Measurements from ENCODE around the gene ZCCHC3.
"Not testable (repeated sequence)": the region's sequence is repeated elsewhere in the genome, so short reads cannot be mapped to it uniquely, and the experiment has no call there.

ZCCHC3 gene

GRCh38 chr20:297098-297924, at the start of gene ZCCHC3:
Gene ZCCHC3 (plus strand): TSS chr20:297570. CDS start chr20:297587, 17 bp downstream.
- peak; percentile 94 for DNase-seq

- DNase-seq = no peak
These were observed 46.0 kb upstream of the ZCCHC3 start for GRCh38 chr20:251354-251753.

GRCh38 chr20:252801-253200, 44.6 kb upstream of the ZCCHC3 start:
- DNase-seq = no peak

GRCh38 chr20:253447-253846, 43.9 kb upstream of the ZCCHC3 start:
- not testable (repeated sequence) for DNase-seq

- no peak for DNase-seq
These were observed 40.0 kb upstream of the ZCCHC3 start, which contains the start of gene DEFB132 for GRCh38 chr20:257419-257818. Gene DEFB132 (plus strand): TSS chr20:257724. CDS start chr20:257779, 55 bp downstream.

- no peak for DNase-seq
These were observed 39.0 kb upstream of the ZCCHC3 start for GRCh38 chr20:258269-258858.

- DNase-seq = no peak
These were observed 38.4 kb upstream of the ZCCHC3 start for GRCh38 chr20:258963-259362.

- no peak for DNase-seq
These were observed 37.4 kb upstream of the ZCCHC3 start for GRCh38 chr20:259981-260380.

GRCh38 chr20:263701-264100, 33.7 kb upstream of the ZCCHC3 start:
- no peak for DNase-seq

GRCh38 chr20:266596-267562, 30.5 kb upstream of the ZCCHC3 start:
- DNase-seq = peak; percentile 95

GRCh38 chr20:270517-270916, 26.9 kb upstream of the ZCCHC3 start:
- no peak for DNase-seq

GRCh38 chr20:271069-271468, 26.3 kb upstream of the ZCCHC3 start:
- DNase-seq = no peak

- no peak for DNase-seq
These were observed 25.8 kb upstream of the ZCCHC3 start for GRCh38 chr20:271528-271927.

- no peak for DNase-seq
These were observed 24.7 kb upstream of the ZCCHC3 start for GRCh38 chr20:272718-273117.

- DNase-seq = no peak
These were observed 23.5 kb upstream of the ZCCHC3 start for GRCh38 chr20:273884-274283.

- no peak for DNase-seq
These were observed 21.6 kb upstream of the ZCCHC3 start for GRCh38 chr20:275791-276190.

GRCh38 chr20:276620-277495, 20.5 kb upstream of the ZCCHC3 start:
- peak; percentile 45 for DNase-seq

GRCh38 chr20:277496-277781, 19.9 kb upstream of the ZCCHC3 start:
- no peak for DNase-seq

- DNase-seq = no peak
These were observed 19.2 kb upstream of the ZCCHC3 start for GRCh38 chr20:278181-278580.

- DNase-seq = no peak
These were observed 18.5 kb upstream of the ZCCHC3 start for GRCh38 chr20:278607-279571.

- peak; percentile 39 for DNase-seq
These were observed 13.2 kb upstream of the ZCCHC3 start for GRCh38 chr20:284172-284571.

All from activated effector memory CD4-positive, alpha-beta T cell treated with anti-CD3 and anti-CD28 coated beads, Interleukin-2, amount 50 U/mL, for 16 hours (primary cell).